ENCODE data around the gene KCNJ6.

DNA sequence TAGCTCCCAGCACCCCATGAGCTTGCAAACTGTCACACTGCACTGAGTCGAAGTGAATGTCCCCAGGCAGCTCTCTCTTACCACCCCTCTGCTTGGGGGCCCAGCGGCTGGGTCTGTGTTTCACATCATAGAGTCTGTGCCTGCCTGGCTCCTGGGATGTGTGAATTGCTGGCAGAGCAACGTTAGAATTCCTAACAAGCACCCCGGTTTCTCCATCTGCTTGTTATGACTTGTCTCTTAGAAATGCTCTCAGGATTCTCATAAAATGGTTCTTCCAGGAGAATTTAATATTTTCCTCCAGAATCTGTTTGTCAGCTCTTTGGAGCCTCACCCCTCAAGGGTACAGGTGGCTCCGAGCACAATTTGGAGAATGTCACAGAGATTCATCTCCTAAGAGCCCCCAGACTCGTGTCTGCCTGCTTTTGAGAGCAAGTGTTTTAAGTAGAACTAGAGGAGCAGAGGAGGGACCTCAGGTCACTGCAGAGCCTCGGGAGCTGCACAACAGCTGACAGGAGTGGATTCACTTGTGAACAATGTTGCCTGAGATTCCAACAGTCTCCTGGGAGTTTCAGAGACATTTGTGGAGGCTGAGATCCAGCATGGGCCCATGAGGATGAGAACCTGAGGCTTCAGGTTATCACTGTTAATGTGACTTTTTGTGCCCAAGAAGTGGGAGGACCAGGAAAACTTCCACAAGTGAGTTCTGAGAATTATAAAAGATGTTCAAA is 131.5 kb downstream of the KCNJ6 start:
- TF ChIP-seq POLR2AphosphoS5 (IDR thresholded peaks at IDR 0.05; ENCODE audit: insufficient read depth in 1 of 2, low read depth in 1 of 2) (no peak), CTCF (IDR thresholded peaks at IDR 0.05) (no peak), POLR2A (IDR thresholded peaks at IDR 0.05) (no peak)
